Effector CD8-positive, alpha-beta T cell (primary cell): ENCODE data around the gene HSPE1.
"Not testable (repeated sequence)": the region's sequence is repeated elsewhere in the genome, so short reads cannot be mapped to it uniquely, and the experiment has no call there.

Experiments used
- DNase-seq: peaks from one replicate; lab custom pipeline; 2025; lab: John Stamatoyannopoulos, UW

The HSPE1 gene

DNA sequence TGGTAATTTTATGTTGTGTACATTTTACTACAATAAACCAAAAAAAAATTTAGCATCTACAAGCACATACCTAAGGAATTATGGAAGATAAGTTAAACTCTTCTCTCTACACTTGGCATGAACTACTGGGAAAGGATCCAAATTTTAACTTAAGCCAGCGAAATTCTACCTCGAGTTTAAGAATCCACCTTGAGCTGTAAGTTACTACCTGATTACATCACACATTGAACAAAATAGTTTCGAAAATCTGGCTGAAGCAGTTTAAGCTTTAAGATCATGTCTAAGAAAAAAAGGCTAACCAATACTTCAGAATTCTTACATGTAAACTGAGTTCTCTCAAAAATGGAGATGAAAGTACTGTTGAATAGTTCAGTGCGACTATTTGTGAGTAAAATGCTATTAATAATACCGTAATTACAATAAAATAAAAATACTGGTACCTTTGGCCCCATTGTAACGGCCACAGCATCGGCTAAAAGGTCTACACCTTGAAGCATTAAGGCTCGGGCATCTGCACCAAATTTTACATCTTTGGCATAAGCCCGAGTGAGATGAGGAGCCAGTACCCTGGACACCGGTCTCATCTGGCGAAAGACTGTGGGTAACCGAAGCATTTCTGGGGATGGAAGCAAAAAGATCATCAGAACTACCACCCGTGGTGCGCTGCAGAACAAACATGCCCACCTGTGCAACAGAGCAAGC lies 1.8 kb upstream of the HSPE1 start:
- no peak for DNase-seq

DNA sequence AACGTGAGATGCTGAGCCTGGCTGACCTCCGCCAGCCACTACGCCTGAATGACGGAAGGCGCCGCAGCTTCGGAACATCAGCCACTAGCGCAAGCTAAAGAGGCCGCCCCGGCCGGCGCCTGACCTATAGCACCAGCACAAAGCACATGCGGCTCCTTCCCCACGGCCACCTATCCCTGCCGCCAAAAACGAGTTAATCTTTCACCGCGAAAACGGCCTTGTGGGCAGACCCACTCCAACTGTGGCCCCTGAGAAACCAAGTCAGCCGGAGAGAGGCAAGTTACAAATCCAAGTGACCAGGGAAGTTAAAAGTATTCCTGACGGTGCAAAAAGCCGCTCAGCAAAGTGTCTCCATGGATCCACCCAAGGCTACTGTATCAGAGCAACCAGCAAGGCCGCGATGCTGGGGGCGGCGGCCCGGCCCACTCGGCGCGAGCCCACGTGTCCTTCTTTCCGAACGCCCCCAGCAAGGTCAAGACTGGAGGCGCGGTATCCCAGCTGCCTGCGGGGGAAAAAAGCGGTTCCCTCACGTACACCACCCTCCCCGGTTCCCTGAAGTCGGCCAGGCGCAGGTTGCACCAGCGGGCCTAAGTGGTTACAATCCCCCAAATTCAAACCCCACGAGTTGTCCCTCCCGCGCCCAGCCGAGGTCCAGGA lies 1.1 kb upstream of the HSPE1 start:
- DNase-seq = peak; percentile 49

DNA sequence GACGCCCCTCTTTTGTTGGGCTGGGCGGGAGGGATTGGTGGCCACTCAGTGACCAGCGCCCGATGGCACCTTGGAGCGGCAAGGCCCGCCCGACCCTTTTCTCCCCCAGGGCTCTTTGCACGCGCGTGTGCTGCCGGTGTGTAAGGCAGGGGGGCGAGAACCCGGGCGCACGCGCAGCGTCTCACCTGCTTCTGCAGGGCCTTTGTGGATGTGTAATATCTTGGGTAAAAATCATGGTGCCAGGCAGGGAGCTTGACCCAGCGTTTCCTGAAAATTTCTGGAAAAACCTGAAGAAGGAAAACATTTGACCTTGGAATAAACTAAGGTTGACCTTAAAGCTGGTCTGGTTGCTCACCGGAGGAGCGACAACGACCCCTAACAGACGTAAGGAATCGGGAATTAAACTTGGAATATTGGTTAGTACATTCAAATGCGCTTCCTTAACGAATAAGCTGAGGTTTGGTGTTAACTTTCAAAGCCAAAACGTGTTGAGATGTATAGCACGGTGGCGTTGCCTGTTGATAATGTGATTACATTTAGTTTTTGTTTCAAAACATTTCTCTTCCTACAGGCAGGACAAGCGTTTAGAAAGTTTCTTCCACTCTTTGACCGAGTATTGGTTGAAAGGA lies 438 bp downstream of the HSPE1 start:
- no peak for DNase-seq

DNA sequence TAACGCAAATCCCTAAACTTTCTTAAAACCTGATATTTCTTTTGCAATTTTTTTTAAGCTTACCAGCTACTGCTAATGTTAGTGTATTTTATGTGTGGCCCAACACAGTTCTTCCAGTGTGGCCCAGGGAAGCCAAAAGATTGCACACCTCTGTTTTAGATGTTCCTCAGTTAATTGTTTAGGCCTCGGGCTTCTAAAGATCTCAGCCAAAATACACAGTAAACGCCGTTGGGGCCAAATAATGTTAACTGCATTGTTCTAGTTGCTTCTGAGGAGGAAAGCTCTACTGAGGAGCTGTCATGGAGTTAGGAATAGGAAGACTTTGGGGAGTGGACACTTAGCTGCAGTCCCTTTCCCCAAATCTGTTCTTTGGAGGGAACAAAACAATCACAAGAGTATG lies 2.0 kb downstream of the HSPE1 start:
- DNase-seq = no peak

GRCh38 chr2:197502685-197503084 lies 2.5 kb downstream of the HSPE1 start:
- DNase-seq = no peak

DNA sequence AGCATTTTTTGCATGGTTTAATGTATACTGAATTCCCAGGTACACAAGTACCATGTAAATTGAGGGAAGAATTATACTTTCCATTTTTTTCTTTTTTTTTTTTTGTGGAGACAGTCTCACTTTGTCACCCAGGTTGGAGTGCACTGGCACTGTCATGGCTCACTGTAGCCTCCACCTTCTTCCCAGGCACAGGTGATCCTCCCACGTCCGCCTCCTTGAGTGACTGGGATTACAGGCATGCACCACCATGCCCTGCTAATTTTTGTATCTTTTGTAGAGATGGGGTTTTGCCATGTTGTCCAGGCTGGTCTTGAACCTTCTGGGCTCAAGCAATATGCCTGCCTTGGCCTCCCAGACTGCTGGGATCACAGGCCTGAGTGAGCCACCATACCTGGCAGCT lies 3.8 kb downstream of the HSPE1 start:
- DNase-seq = no peak

DNA sequence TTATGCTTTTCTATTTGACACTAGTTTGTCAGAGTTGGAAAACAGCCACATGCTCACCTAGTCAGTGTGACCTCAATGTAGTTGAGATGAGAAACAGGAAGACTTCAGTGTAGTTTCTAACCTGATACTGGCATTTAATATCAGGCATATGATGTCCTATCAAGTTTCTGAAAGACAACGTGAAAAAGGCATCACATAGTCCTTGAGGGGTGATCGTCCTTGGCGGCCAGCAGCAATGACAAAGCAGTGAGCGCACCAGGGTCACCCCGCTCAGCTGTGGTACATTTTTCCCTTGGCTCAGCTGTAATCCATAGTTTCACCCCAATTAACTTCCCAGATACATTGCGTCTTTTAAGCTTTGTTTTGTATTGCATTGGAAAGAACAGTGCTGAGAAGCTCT lies 4.3 kb downstream of the HSPE1 start:
- no peak for DNase-seq

DNA sequence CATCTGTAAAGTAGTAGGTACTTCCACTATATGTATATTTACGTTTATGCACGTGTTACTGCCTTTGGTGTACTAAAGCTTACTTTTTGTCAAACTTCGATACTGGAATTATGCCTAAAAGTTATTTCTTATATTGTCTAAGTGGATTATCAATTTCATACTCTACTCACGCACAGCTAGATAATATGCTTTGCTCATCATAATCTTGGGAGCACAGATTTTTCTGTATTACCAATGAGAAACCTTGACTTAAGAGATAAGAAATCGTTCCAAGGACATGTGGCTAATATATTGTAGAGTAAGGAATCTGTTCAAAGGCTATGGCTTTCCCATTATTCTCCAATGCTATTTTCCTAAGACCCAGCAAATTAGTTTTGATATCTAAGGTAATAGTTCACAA lies 6.5 kb downstream of the HSPE1 start:
- no peak for DNase-seq

DNA sequence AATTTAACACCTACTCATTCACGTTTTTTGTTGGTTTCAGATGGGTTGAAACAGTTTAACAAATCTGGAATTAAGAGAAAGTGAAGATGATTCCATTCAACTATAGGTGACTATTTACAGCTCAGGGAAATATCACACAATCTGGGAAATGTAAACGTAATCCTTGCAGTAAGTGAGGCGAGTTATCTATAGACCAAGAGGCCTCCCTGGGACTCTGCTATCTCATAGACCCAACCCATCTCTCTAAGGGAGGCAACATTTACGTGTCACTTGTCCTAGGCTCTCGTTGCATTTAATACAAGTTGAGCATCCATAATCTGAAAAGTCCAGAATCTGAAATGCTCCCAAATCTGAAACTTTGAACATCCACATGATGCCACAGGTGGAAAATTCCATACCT lies 13.7 kb downstream of the HSPE1 start:
- DNase-seq = no peak

- no peak for DNase-seq
Measured at GRCh38 chr2:197514754-197515153, 14.6 kb downstream of the HSPE1 start.

GRCh38 chr2:197515315-197515738 lies 15.1 kb downstream of the HSPE1 start:
- DNase-seq = peak; percentile 53

- peak; percentile 84 for DNase-seq
Measured at GRCh38 chr2:197515739-197516392, 15.7 kb downstream of the HSPE1 start, which contains the start of gene MOB4. Gene MOB4 (plus strand): TSS chr2:197516066. CDS start chr2:197516087, 21 bp downstream.

DNA sequence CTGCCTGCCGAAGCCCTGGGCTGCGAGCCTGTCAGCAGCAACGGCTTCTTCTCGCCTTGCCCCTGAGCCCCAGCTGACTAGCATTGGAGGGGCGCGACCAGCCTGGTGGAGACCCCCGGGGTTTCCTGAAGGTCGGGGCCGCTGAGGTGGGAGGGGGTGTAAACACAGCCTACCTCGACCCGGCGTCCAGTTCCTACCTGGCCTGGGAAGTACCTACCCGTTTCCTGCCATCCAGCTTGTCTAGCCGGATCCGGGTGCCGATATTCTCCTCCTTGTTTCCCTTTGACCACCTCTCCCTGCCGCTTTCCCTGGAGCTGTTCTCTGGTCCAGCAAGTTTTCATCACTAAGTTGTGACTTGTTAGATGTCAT lies 16.2 kb downstream of the HSPE1 start:
- DNase-seq = peak; percentile 28

GRCh38 chr2:197517150-197517549 lies 17.0 kb downstream of the HSPE1 start:
- DNase-seq = no peak

DNA sequence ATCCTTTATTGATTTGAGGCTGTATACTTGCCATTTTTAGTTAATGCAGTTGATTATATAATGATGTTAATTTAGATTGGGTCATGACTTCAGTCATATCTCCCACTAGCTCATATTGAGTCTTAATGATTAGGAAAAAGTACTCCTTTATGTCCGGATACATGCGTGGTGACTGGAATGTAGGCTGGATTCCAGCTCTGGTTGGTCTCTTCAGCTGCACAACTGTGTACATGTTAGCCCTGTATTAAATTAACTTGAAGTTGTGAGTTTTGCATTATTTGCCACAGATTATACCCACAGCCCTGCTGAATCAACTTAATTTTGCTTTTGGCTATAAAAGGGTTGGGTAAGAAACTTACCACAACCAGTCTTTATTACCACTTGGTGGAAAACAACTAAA lies 38.2 kb downstream of the HSPE1 start:
- no peak for DNase-seq

DNA sequence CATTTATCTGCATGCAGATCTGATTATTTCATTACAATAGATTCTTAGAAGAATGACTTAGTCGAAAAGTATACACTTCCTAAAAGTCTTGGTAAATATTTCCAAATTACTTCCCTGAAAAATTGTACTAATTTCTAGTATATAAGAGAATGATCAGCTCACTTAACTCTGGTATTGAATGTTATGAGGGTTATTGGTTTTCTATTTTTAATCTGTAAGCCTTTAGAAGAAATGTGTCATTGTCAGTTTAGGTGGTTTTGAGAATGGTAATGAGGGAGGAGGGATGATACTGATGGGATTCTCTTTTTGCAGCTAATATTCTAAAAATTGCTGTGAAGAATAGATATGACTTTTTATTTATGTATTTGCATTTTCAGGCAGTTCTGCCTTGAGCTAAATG lies 39.6 kb downstream of the HSPE1 start:
- DNase-seq = no peak

- DNase-seq = no peak
Measured at GRCh38 chr2:197543206-197543605, 43.0 kb downstream of the HSPE1 start.

- no peak for DNase-seq
Measured at GRCh38 chr2:197547163-197547900, 47.2 kb downstream of the HSPE1 start.

DNA sequence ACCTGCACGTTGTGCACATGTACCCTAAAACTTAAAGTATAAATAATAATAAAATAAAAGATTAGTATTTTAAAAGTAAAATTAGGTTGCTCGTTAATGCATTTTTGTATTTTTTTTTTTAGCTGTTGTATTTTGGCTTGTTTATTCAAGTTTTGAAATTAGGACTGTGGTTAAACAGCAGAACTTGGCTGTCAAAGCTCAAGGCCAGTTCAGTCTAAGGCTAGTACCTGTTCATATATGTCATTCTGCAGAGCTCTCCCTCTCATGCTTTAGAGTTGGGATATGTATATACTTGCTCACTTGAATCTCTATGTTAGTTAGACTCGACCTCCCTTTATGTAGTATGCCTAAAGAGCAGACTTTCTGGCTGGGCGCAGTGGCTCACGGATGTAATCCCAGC lies 48.4 kb downstream of the HSPE1 start:
- no peak for DNase-seq

DNA sequence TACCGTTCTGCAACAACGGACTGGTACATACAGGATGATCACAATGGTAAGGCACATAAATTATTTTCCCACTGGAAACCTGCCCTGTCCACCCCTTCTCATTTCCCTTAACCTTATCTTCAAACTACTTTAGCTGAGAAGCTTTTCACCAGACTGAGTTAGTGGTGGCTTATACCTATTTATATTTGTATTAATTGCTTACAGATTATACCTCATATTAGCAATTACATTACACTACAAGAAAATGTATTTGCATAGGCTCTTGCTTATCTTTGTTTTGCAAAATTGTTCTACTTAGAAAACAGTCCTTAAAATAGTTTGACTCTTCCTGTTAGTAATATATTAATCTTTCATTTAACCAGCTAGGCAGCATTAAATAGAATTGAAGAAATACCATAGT lies 51.1 kb downstream of the HSPE1 start:
- DNase-seq = not testable (repeated sequence)
